Measurements from ENCODE around the gene ADH7. TPM values are rescaled to one million over a fixed set of nuclear protein-coding genes. Genes with fewer than 3 reads are reported as not detected.

The ADH7 gene
- total RNA-seq, 1 experiment from 2014 or later = not detected

GRCh38 chr4:99471349-99471748 lies 36.2 kb upstream of the ADH7 start:
- Mint-ChIP-seq H3K27ac (ENCODE audit: unreplicated experiment) (no peak overlapping the region), H3K4me3 (ENCODE audit: low read depth, unreplicated experiment) (no peak overlapping the region), H3K4me1 (ENCODE audit: low read depth, unreplicated experiment) (peaks cover 8% of the 10 kb centered on the region), H3K9me3 (ENCODE audit: low read depth, unreplicated experiment) (no peaks in the 10 kb centered on the region), H3K27me3 (ENCODE audit: unreplicated experiment) (no peaks in the 10 kb centered on the region), H3K36me3 (ENCODE audit: insufficient read depth, unreplicated experiment) (no peaks in the 10 kb centered on the region)
- TF ChIP-seq CTCF (IDR thresholded peaks at IDR 0.05; ENCODE audit: unreplicated experiment) = no peak
- no TSS peak for BruUV-seq (replicated peaks)
- CTCF ChIA-PET = no interaction called here
- DNase-seq = no peak
- intact Hi-C loops (cut with micrococcal nuclease; ENCODE audit: unreplicated experiment) = loop anchor here (2.0 kb wide), 1 partner anchor 337 kb away; no protein-coding TSS in a partner anchor

GRCh38 chr4:99468889-99469288 lies 33.7 kb upstream of the ADH7 start:
- no TSS peak for BruUV-seq (replicated peaks)
- no peak for DNase-seq
- Mint-ChIP-seq H3K9me3 (ENCODE audit: low read depth, unreplicated experiment) (no peaks in the 10 kb centered on the region), H3K4me3 (ENCODE audit: low read depth, unreplicated experiment) (no peak overlapping the region), H3K36me3 (ENCODE audit: insufficient read depth, unreplicated experiment) (no peaks in the 10 kb centered on the region), H3K4me1 (ENCODE audit: low read depth, unreplicated experiment) (peaks cover 8% of the 10 kb centered on the region), H3K27ac (ENCODE audit: unreplicated experiment) (no peak overlapping the region), H3K27me3 (ENCODE audit: unreplicated experiment) (no peaks in the 10 kb centered on the region)
- no peak for TF ChIP-seq CTCF (IDR thresholded peaks at IDR 0.05; ENCODE audit: unreplicated experiment)
- CTCF ChIA-PET = no interaction called here
- intact Hi-C loops (cut with micrococcal nuclease; ENCODE audit: unreplicated experiment) = no loop called here

- Mint-ChIP-seq H3K4me1 (ENCODE audit: low read depth, unreplicated experiment) (peaks cover 8% of the 10 kb centered on the region), H3K27me3 (ENCODE audit: unreplicated experiment) (no peaks in the 10 kb centered on the region), H3K36me3 (ENCODE audit: insufficient read depth, unreplicated experiment) (no peaks in the 10 kb centered on the region), H3K9me3 (ENCODE audit: low read depth, unreplicated experiment) (no peaks in the 10 kb centered on the region), H3K27ac (ENCODE audit: unreplicated experiment) (no peak overlapping the region), H3K4me3 (ENCODE audit: low read depth, unreplicated experiment) (no peak overlapping the region)
- DNase-seq = no peak
- CTCF ChIA-PET = no interaction called here
- intact Hi-C loops (cut with micrococcal nuclease; ENCODE audit: unreplicated experiment) = no loop called here
- BruUV-seq (replicated peaks) = no TSS peak
- TF ChIP-seq CTCF (IDR thresholded peaks at IDR 0.05; ENCODE audit: unreplicated experiment) = no peak
Measured at GRCh38 chr4:99467887-99468286, 32.7 kb upstream of the ADH7 start.

- Mint-ChIP-seq H3K27ac (ENCODE audit: unreplicated experiment) (no peak overlapping the region), H3K9me3 (ENCODE audit: low read depth, unreplicated experiment) (no peaks in the 10 kb centered on the region), H3K4me1 (ENCODE audit: low read depth, unreplicated experiment) (peaks cover 15% of the 10 kb centered on the region), H3K36me3 (ENCODE audit: insufficient read depth, unreplicated experiment) (no peaks in the 10 kb centered on the region), H3K27me3 (ENCODE audit: unreplicated experiment) (no peaks in the 10 kb centered on the region), H3K4me3 (ENCODE audit: low read depth, unreplicated experiment) (no peak overlapping the region)
- CTCF ChIA-PET = interaction anchor here (0.7 to 2.5 kb wide), 6 partner anchors 55 to 375 kb away, joined by 3 to 15 read pairs (median 6); partner anchors contain the start of genes ADH5 and DAPP1
- intact Hi-C loops (cut with micrococcal nuclease; ENCODE audit: unreplicated experiment) = loop anchor here (1.0 to 2.0 kb wide), 2 partner anchors 263 to 346 kb away; no protein-coding TSS in a partner anchor
- BruUV-seq (replicated peaks) = no TSS peak
- no peak for DNase-seq
- no peak for TF ChIP-seq CTCF (IDR thresholded peaks at IDR 0.05; ENCODE audit: unreplicated experiment)
Measured at GRCh38 chr4:99463566-99463965, 28.4 kb upstream of the ADH7 start.

All from Calu3 (cell line).